C4-2B (cell line): Measurements from ENCODE around the gene PDE8B.
A peak's percentile ranks its signal among the peaks of the same experiment; 100 is the strongest.

Experiments used
- H3K27ac ChIP-seq: fragments of 450-650 bp; 2 replicates; pipeline ENCODE4 v1.5.1; 2017
- ZFX ChIP-seq: fragments of 450-650 bp; IDR thresholded peaks from 2 replicates; pipeline ENCODE4 v1.6.1; 2017
- TF ChIP-seq, protein P1 (sequence below): fragments of 450-650 bp; conservative IDR thresholded peaks from 2 replicates; pipeline ENCODE4 v1.5.1; 2017; ENCODE audit warnings: mild to moderate bottlenecking

The PDE8B gene

DNA sequence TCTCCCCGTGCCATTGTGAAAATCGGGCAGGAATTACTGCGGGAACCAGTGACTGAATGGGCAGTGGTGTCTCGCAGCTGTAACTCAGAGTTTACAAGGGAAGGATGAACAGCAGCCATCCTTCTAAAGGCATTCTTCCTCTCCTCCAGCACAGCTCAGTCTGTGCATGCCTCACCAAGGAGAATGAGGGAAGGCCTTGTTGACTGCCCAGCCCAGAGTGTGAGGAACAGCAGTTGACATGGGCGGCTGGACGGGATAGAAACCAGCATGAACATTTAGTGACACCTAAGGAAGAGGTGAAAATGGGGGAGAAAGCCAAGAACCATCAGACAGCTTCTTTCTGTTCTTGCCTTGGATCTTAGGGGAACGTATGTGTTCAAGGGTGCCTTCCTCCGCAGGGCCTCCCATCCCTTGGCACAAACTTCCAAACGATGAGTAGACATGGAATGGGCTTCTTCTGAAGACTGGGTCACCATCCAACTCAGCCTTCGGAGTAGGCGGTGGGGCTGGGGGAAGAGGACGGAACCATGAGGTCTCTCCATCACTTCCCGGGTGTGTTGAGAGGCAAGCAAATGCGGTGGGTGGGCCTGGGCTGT is 887 bp upstream of the PDE8B start:
- peak overlapping the region; percentile 13; the same call in 1 of the 2 replicates for H3K27ac ChIP-seq
- TF ChIP-seq, protein P1, sequence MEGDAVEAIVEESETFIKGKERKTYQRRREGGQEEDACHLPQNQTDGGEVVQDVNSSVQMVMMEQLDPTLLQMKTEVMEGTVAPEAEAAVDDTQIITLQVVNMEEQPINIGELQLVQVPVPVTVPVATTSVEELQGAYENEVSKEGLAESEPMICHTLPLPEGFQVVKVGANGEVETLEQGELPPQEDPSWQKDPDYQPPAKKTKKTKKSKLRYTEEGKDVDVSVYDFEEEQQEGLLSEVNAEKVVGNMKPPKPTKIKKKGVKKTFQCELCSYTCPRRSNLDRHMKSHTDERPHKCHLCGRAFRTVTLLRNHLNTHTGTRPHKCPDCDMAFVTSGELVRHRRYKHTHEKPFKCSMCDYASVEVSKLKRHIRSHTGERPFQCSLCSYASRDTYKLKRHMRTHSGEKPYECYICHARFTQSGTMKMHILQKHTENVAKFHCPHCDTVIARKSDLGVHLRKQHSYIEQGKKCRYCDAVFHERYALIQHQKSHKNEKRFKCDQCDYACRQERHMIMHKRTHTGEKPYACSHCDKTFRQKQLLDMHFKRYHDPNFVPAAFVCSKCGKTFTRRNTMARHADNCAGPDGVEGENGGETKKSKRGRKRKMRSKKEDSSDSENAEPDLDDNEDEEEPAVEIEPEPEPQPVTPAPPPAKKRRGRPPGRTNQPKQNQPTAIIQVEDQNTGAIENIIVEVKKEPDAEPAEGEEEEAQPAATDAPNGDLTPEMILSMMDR, result no peak
- no peak for TF ChIP-seq ZFX

DNA sequence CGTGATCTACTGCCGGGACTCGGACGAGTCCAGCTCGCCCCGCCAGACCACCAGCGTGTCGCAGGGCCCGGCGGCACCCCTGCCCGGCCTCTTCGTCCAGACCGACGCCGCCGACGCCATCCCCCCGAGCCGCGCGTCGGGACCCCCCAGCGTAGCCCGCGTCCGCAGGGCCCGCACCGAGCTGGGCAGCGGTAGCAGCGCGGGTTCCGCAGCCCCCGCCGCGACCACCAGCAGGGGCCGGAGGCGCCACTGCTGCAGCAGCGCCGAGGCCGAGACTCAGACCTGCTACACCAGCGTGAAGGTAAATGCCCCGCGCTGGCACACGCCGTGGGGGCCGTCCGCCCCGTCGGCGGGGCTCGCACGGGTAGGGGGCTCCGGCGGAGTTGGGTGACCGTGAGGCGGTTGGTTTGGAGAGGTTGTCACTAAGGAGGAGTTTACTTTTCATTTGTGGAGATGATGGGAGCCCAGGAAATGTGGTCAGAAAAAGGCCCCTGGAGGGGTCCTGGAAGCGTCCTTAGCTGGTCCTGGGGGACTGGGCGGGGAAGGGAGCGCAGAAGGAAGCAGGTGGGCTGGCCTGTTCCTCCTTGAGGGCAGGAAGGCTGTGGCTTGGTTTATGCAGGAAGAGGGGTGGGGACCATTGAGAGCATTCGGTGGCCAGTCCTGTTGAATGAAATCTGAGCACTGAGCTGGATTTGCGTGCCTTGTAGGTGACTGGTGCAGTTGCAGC is 647 bp downstream of the PDE8B start:
- TF ChIP-seq, protein P1, result no peak
- no peak for TF ChIP-seq ZFX
- no peak overlapping the region for H3K27ac ChIP-seq

DNA sequence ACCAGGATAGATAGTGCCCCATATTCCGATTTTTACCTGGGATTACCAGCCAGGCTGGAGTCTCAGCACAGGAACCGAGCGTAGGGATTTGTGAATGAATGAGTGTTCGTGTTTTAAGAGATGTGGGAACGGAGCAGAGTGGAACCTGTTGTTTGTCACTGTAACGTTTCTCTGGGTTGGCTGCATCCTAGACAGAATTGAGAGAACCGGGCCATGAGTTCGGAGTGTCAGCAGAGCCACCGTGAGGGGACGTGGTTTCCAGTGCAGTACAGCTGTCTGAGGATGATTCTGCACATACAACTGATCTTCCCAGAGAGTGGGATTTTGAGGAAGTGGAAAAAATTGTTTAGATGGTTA is 1.2 kb downstream of the PDE8B start:
- H3K27ac ChIP-seq, result no peak overlapping the region
- TF ChIP-seq, protein P1, result no peak
- no peak for TF ChIP-seq ZFX

- H3K27ac ChIP-seq, result no peak overlapping the region
- TF ChIP-seq, protein P1, result no peak
- TF ChIP-seq ZFX, result no peak
Observed at GRCh38 chr5:77213601-77214000, 3.1 kb downstream of the PDE8B start.

- no peak overlapping the region for H3K27ac ChIP-seq
- no peak for TF ChIP-seq ZFX
- TF ChIP-seq, protein P1, result no peak
Observed at GRCh38 chr5:77214151-77214550, 3.7 kb downstream of the PDE8B start.

DNA sequence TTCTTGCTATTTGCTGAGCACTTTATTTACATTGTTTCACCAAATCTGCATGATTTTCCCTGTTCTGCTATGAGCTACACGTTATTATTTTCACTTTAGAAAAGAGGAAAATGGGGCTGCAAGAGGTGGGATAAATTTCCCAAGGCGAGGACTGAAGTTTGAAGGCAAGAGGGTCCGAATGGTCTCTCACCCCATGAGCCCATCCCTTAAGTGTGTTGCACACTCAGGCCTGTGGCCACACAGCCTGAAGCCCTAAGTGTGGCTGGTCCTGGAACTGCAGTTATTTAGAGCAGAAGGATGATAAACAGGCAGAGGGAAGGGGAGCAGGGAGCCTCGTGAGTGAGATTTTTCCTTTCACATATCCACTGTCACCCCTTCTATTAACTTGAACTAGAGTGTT is 7.8 kb downstream of the PDE8B start:
- no peak overlapping the region for H3K27ac ChIP-seq
- TF ChIP-seq, protein P1, result peak; percentile 38
- TF ChIP-seq ZFX, result no peak

DNA sequence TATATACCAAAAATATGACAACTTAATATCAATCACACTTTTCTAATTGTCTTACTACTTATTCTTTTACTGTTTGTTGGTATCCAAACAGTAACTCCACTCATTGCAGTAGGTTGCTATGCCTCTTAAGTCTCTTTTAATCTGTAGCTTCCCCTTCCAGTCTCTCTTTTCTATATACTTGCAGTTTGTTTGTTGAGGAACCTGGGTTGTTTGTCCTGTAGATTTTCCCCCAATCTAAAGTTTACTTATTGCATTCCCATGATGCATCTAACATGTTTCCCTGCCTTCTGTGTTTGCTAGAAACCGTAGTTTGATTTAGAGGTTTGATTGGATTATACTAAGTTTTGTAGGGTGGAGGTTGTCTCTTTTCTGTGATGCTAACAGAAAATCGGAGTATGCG is 10.6 kb downstream of the PDE8B start:
- H3K27ac ChIP-seq, result no peak overlapping the region
- TF ChIP-seq, protein P1, result no peak
- no peak for TF ChIP-seq ZFX
